Panc1 (cell line): Measurements from ENCODE around the gene KRT76. TPM values are rescaled to one million over a fixed set of nuclear protein-coding genes. Genes with fewer than 3 reads are reported as not detected.

Experiments used
- ATAC-seq: fragments of 200-7000 bp; cut with Tn5 transposase; 2 replicates; pipeline ENCODE4 v1.9.1; 2020; ENCODE audit warnings: mild to moderate bottlenecking, moderate library complexity
- BruUV-seq: library from RNA; stranded (reverse); fragments of 400-500 nt; replicated peaks from 2 replicates; lab custom pipeline; 2021; lab: Mats Ljungman, UMichigan
- CTCF ChIA-PET: fragments of 300-600 bp; sonication (Branson Sonifier 250); formaldehyde crosslinking; loops from one replicate; lab custom pipeline; 2022; ENCODE audit warnings: antibody characterized with exemption; lab: Charles Lee
- POLR2A ChIA-PET: fragments of 300-600 bp; sonication (Branson Sonifier 250); formaldehyde crosslinking; loops from one replicate; lab custom pipeline; 2022; ENCODE audit warnings: antibody characterized with exemption; lab: Charles Lee
- DNase-seq: peaks from one replicate; pipeline ENCODE4 v3.0.0-alpha.2; 2010; ENCODE audit warnings: low read depth, low spot score
- H3K27ac ChIP-seq: 2 replicates; pipeline ENCODE4 v1.5.1; 2011; ENCODE audit warnings: mild to moderate bottlenecking, low read length, inconsistent platforms
- H3K27me3 ChIP-seq: fragments of 200-500 bp; sonication (Bioruptor generic); 2 replicates; pipeline ENCODE4 v1.6.0; 2014; ENCODE audit warnings: low read length, inconsistent platforms; ENCODE audit not compliant: control insufficient read depth, insufficient read depth
- H3K36me3 ChIP-seq: fragments of 200-500 bp; sonication (Bioruptor generic); 2 replicates; pipeline ENCODE4 v1.5.1; 2014; ENCODE audit warnings: inconsistent platforms, mild to moderate bottlenecking, low read length, moderate library complexity; ENCODE audit not compliant: control insufficient read depth, insufficient read depth
- H3K4me1 ChIP-seq: 2 replicates; pipeline ENCODE4 v1.5.1; 2011; ENCODE audit warnings: inconsistent platforms, mild to moderate bottlenecking, low read length, moderate library complexity; ENCODE audit not compliant: control insufficient read depth, insufficient read depth
- H3K4me3 ChIP-seq, 2 experiments: 2 replicates each; pipeline ENCODE4 v1.5.1; 2011 to 2012; ENCODE audit warnings: low read depth in 2 of 2, low read length in 2 of 2, mild to moderate bottlenecking in 2 of 2, inconsistent platforms in 1 of 2, moderate library complexity in 1 of 2
- H3K9me3 ChIP-seq: fragments of 200-500 bp; sonication (Bioruptor generic); 2 replicates; pipeline ENCODE4 v1.5.1; 2014; ENCODE audit warnings: low read depth, mild to moderate bottlenecking, inconsistent platforms, low read length, moderate library complexity; ENCODE audit not compliant: control insufficient read depth, insufficient read depth
- POLR2AphosphoS5 ChIP-seq: IDR thresholded peaks from 2 replicates; pipeline ENCODE4 v1.6.1; 2012; ENCODE audit warnings: mild to moderate bottlenecking, low read depth, low read length, moderate library complexity
- SIN3A ChIP-seq: IDR thresholded peaks from 2 replicates; pipeline ENCODE4 v1.6.1; 2012; ENCODE audit warnings: low read depth, mild to moderate bottlenecking, low read length, moderate library complexity, borderline replicate concordance; ENCODE audit not compliant: insufficient read depth
- TCF7L2 ChIP-seq: IDR thresholded peaks from 2 replicates; pipeline ENCODE4 v1.6.1; 2011; ENCODE audit warnings: mild to moderate bottlenecking, low read depth, low read length, inconsistent platforms
- in situ Hi-C: cut with HindIII; loops from 2 replicates; pipeline ENCODE4 v1.10.0; 2016; ENCODE audit warnings: low sequenced_read_pairs, low pct_unique_long_range_greater_than_20kb
- intact Hi-C: fragments of 100-400 bp; cut with micrococcal nuclease; formaldehyde crosslinking; loops from one replicate; pipeline ENCODE4 v1.10.0; 2022; ENCODE audit not compliant: unreplicated experiment
- total RNA-seq: library from RNA; stranded (reverse); gene quantifications from one replicate; pipeline ENCODE4 v1.2.1, GENCODE V29; 2021; ENCODE audit not compliant: unreplicated experiment
- TF ChIP-seq, protein P1 (sequence below), 2 experiments: IDR thresholded peaks; 2 replicates each; pipeline ENCODE4 v1.6.1; 2011 to 2012; ENCODE audit warnings: low read depth in 2 of 2, control low read depth in 1 of 2, low read length in 1 of 2, mild to moderate bottlenecking in 1 of 2, moderate library complexity in 1 of 2; ENCODE audit not compliant: insufficient read depth in 1 of 2
- TF ChIP-seq, protein P2 (sequence below): fragments of 450-650 bp; IDR thresholded peaks from 2 replicates; pipeline ENCODE4 v1.5.1; 2017; ENCODE audit warnings: mild to moderate bottlenecking

Gene KRT76
- total RNA-seq, 1 experiment from 2014 or later = not detected

GRCh38 chr12:52729147-52729546 lies 48.0 kb downstream of the KRT76 start:
- no peak overlapping the region for H3K4me3 ChIP-seq
- POLR2A ChIA-PET = no interaction called here
- peaks cover 17% of the 10 kb centered on the region; the same call in 1 of the 2 replicates for H3K27me3 ChIP-seq
- no peak for ATAC-seq
- TF ChIP-seq TCF7L2 = no peak
- TF ChIP-seq, protein P1, sequence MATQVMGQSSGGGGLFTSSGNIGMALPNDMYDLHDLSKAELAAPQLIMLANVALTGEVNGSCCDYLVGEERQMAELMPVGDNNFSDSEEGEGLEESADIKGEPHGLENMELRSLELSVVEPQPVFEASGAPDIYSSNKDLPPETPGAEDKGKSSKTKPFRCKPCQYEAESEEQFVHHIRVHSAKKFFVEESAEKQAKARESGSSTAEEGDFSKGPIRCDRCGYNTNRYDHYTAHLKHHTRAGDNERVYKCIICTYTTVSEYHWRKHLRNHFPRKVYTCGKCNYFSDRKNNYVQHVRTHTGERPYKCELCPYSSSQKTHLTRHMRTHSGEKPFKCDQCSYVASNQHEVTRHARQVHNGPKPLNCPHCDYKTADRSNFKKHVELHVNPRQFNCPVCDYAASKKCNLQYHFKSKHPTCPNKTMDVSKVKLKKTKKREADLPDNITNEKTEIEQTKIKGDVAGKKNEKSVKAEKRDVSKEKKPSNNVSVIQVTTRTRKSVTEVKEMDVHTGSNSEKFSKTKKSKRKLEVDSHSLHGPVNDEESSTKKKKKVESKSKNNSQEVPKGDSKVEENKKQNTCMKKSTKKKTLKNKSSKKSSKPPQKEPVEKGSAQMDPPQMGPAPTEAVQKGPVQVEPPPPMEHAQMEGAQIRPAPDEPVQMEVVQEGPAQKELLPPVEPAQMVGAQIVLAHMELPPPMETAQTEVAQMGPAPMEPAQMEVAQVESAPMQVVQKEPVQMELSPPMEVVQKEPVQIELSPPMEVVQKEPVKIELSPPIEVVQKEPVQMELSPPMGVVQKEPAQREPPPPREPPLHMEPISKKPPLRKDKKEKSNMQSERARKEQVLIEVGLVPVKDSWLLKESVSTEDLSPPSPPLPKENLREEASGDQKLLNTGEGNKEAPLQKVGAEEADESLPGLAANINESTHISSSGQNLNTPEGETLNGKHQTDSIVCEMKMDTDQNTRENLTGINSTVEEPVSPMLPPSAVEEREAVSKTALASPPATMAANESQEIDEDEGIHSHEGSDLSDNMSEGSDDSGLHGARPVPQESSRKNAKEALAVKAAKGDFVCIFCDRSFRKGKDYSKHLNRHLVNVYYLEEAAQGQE (IDR thresholded peaks at IDR 0.05; ENCODE audit: insufficient read depth in 1 of 2, low read depth in 2 of 2, low read length in 1 of 2) = no peak
- TF ChIP-seq SIN3A = no peak
- no peak for TF ChIP-seq POLR2AphosphoS5
- TF ChIP-seq, protein P2, sequence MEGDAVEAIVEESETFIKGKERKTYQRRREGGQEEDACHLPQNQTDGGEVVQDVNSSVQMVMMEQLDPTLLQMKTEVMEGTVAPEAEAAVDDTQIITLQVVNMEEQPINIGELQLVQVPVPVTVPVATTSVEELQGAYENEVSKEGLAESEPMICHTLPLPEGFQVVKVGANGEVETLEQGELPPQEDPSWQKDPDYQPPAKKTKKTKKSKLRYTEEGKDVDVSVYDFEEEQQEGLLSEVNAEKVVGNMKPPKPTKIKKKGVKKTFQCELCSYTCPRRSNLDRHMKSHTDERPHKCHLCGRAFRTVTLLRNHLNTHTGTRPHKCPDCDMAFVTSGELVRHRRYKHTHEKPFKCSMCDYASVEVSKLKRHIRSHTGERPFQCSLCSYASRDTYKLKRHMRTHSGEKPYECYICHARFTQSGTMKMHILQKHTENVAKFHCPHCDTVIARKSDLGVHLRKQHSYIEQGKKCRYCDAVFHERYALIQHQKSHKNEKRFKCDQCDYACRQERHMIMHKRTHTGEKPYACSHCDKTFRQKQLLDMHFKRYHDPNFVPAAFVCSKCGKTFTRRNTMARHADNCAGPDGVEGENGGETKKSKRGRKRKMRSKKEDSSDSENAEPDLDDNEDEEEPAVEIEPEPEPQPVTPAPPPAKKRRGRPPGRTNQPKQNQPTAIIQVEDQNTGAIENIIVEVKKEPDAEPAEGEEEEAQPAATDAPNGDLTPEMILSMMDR = no peak
- H3K4me1 ChIP-seq = no peaks in the 10 kb centered on the region
- no peaks in the 10 kb centered on the region for H3K36me3 ChIP-seq
- H3K9me3 ChIP-seq = no peaks in the 10 kb centered on the region
- BruUV-seq = no TSS peak
- intact Hi-C loops = no loop called here
- H3K27ac ChIP-seq = no peak overlapping the region
- DNase-seq = no peak
- CTCF ChIA-PET = interaction anchor here (0.6 kb wide), 1 partner anchor 146 kb away, joined by 3 read pairs; no protein-coding TSS in a partner anchor
- in situ Hi-C loops = no loop called here

DNA sequence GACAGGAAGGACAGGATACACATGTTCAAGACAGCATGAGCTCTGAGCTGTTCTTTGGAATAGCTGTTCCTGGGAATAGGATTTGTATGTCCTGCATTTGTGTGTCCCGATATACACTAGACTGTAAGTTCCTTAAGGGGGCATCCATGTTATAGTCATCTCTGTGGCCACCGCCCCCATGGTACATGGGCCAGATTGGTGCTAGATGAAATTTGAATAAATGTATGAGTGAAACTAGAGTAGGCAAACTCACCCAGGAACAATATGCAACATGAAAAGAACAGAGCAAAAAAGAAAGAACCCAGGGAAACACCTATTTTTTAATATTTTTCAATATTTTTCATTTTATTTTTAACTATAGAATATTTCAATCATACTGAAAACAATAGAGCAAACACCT lies 48.8 kb downstream of the KRT76 start:
- POLR2A ChIA-PET = no interaction called here
- in situ Hi-C loops (no loop called here), intact Hi-C loops (no loop called here)
- CTCF ChIA-PET = no interaction called here
- H3K27me3 ChIP-seq = peaks cover 15% of the 10 kb centered on the region; the same call in 1 of the 2 replicates
- ATAC-seq (no peak), DNase-seq (no peak)
- H3K27ac ChIP-seq = no peak overlapping the region
- TF ChIP-seq, protein P2 = no peak
- TF ChIP-seq, protein P1 (IDR thresholded peaks at IDR 0.05; ENCODE audit: insufficient read depth in 1 of 2, low read depth in 2 of 2, low read length in 1 of 2) = no peak
- TF ChIP-seq TCF7L2 = no peak
- TF ChIP-seq POLR2AphosphoS5 = no peak
- no peak for TF ChIP-seq SIN3A
- H3K4me3 ChIP-seq = no peak overlapping the region
- no peaks in the 10 kb centered on the region for H3K36me3 ChIP-seq
- no peaks in the 10 kb centered on the region for H3K4me1 ChIP-seq
- H3K9me3 ChIP-seq = no peaks in the 10 kb centered on the region
- BruUV-seq = no TSS peak
